Right atrium auricular region (tissue), 2 donors: ENCODE measurements around the gene VRK3. TPM values are rescaled to one million over a fixed set of nuclear protein-coding genes. Genes with fewer than 3 reads are reported as not detected.

Source experiments
- DNase-seq: peaks from one replicate; pipeline ENCODE4 v3.0.0-alpha.2; 2019; ENCODE audit warnings: low spot score
- H3K27ac ChIP-seq, 2 donors: fragments of 200-600 bp; sonication (generic); 1 replicate in 1 of 2; 2 replicates in 1 of 2; pipeline ENCODE4 v1.5.1; 2016 to 2019
- H3K27me3 ChIP-seq, 2 donors: fragments of 200-600 bp; sonication (generic); one replicate each; pipeline versions ENCODE4 v1.5.1 to v1.6.0; 2017 to 2019
- H3K36me3 ChIP-seq: fragments of 200-600 bp; sonication (generic); one replicate; pipeline ENCODE4 v1.5.1; 2016
- H3K4me1 ChIP-seq, 2 donors: fragments of 200-600 bp; sonication (generic); one replicate each; pipeline versions ENCODE4 v1.5.1 to v1.6.0; 2017 to 2019
- H3K4me3 ChIP-seq, 2 donors: fragments of 200-600 bp; sonication (generic); 1 replicate in 1 of 2; 2 replicates in 1 of 2; pipeline ENCODE4 v1.5.1; 2017 to 2019; ENCODE audit warnings: mild to moderate bottlenecking in 1 of 2, moderate library complexity in 1 of 2
- H3K9me3 ChIP-seq, 2 donors: fragments of 200-600 bp; sonication (generic); one replicate each; pipeline ENCODE4 v1.5.1; 2019
- total RNA-seq, 2 donors: library from RNA; depleted of rRNA; stranded (reverse); fragments of >200 nt; gene quantifications; one replicate each; pipeline ENCODE4 v1.1.0, GENCODE V29; 2016
- TF ChIP-seq, protein P1 (sequence below), 2 donors: fragments of 200-600 bp; sonication (generic); IDR thresholded peaks; one replicate each; pipeline ENCODE4 v1.5.1; 2019; ENCODE audit warnings: antibody characterized with exemption in 2 of 2

Gene VRK3
- total RNA-seq, 2 donors from 2014 or later: 20.5 to 25.5 TPM

DNA sequence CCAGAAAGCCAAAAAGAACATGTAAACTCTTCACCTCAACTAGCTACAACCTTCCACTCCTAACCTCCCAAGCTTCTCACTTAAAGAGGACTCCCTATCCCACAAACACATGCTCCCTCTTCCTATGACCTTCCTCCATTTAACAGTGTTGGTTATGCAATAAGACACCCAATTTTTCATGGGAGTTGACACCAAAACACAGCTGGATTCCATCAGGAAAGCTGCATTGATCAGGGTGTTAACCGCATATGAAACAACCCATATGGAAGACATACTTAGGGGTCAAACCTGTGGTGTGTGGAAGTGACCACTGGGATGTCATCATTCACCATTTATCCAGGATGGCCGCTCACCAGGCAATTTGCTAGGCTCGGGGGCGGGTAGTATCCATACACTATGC, 22.5 kb upstream of the VRK3 start:
- Histone ChIP-seq H3K27me3 (no peaks in the 10 kb centered on the region), H3K4me3 (no peak overlapping the region), H3K27ac (no peak overlapping the region), H3K36me3 (peaks cover 46% of the 10 kb centered on the region), H3K9me3 (peaks cover 11 to 33% of the 10 kb centered on the region in 2 donors), H3K4me1 (peaks cover 0 to 14% of the 10 kb centered on the region in 2 donors)
- TF ChIP-seq, protein P1, sequence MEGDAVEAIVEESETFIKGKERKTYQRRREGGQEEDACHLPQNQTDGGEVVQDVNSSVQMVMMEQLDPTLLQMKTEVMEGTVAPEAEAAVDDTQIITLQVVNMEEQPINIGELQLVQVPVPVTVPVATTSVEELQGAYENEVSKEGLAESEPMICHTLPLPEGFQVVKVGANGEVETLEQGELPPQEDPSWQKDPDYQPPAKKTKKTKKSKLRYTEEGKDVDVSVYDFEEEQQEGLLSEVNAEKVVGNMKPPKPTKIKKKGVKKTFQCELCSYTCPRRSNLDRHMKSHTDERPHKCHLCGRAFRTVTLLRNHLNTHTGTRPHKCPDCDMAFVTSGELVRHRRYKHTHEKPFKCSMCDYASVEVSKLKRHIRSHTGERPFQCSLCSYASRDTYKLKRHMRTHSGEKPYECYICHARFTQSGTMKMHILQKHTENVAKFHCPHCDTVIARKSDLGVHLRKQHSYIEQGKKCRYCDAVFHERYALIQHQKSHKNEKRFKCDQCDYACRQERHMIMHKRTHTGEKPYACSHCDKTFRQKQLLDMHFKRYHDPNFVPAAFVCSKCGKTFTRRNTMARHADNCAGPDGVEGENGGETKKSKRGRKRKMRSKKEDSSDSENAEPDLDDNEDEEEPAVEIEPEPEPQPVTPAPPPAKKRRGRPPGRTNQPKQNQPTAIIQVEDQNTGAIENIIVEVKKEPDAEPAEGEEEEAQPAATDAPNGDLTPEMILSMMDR (IDR thresholded peaks at IDR 0.05): no peak
- DNase-seq: no peak

DNA sequence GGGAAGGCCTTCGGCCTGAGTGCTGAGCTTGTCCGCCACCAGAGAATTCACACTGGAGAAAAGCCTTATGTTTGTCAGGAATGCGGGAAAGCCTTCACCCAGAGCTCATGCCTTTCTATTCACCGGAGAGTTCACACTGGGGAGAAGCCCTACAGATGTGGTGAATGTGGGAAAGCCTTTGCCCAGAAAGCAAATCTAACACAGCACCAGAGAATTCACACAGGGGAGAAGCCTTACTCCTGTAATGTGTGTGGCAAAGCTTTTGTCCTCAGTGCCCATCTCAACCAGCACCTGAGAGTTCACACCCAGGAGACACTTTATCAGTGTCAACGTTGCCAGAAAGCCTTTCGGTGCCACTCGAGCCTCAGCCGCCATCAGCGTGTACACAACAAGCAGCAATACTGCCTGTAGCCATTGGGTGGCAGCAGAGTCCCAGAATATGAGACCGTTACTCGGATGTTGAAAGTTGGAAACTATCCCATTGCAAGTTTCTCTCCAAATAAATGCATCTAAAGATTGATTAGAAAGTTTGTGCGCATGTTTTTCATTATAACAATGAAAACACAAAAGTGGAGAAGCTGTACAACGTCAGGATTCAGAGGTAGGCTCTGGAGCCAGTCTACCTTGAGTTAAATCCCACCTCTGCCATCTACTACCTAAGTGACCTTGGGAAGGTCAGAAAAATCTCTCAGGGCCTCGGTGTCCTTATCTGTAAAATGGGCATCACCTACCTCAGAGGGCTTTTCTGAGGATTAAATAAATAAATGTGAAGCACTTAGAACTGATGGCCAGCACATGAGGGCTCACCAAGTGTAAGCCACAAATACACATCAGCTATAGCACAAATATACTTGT, 21.7 kb upstream of the VRK3 start:
- Histone ChIP-seq H3K4me3 (no peak overlapping the region), H3K4me1 (peaks cover 0 to 14% of the 10 kb centered on the region in 2 donors), H3K36me3 (peaks cover 54% of the 10 kb centered on the region), H3K27ac (no peak overlapping the region), H3K9me3 (peaks cover 11 to 33% of the 10 kb centered on the region in 2 donors), H3K27me3 (no peaks in the 10 kb centered on the region)
- DNase-seq: peak; percentile 66
- TF ChIP-seq, protein P1 (IDR thresholded peaks at IDR 0.05): peak; percentile 21 to 72

DNA sequence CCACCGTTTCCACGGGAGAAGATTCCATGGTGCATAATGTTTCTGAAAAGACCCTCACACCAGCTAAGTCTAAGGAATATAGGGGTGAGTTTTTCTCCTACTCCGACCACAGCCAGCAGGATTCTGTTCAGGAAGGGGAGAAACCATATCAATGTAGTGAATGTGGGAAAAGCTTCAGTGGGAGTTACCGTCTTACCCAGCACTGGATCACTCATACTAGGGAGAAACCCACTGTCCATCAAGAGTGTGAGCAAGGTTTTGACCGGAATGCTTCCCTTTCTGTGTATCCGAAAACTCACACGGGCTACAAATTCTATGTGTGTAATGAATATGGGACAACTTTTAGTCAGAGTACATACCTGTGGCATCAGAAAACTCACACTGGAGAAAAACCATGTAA, 19.8 kb upstream of the VRK3 start:
- TF ChIP-seq, protein P1 (IDR thresholded peaks at IDR 0.05): no peak
- H3K36me3 ChIP-seq: peaks cover 73% of the 10 kb centered on the region
- no peak for DNase-seq
- H3K4me3 ChIP-seq: no peak overlapping the region
- no peak overlapping the region for H3K27ac ChIP-seq
- H3K4me1 ChIP-seq: no peaks in the 10 kb centered on the region
- peaks cover 11 to 33% of the 10 kb centered on the region in 2 donors for H3K9me3 ChIP-seq
- no peaks in the 10 kb centered on the region for H3K27me3 ChIP-seq

DNA sequence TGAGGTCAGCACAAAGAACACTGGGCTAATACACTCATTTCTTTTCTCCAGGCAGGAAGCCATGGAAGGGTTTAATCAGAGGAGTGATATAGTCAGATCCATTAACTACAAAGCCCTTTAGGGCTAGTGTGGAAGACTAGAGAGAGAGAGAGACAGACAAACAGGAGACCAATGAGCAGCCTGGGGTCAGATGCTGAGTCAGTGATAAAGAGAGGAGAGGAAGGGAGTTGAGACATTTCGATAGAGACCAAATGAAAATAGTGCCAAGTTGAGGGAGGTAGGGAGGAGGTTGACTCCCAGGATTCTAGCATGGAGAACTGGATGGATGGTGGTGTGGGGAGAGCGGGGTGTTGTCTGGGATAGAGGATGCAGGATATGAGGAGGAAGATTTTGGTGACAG, 18.8 kb upstream of the VRK3 start:
- no peak for DNase-seq
- Histone ChIP-seq H3K4me3 (no peak overlapping the region), H3K9me3 (peaks cover 11 to 33% of the 10 kb centered on the region in 2 donors), H3K36me3 (peaks cover 83% of the 10 kb centered on the region), H3K4me1 (no peaks in the 10 kb centered on the region), H3K27me3 (no peaks in the 10 kb centered on the region), H3K27ac (no peak overlapping the region)
- TF ChIP-seq, protein P1 (IDR thresholded peaks at IDR 0.05): no peak

DNA sequence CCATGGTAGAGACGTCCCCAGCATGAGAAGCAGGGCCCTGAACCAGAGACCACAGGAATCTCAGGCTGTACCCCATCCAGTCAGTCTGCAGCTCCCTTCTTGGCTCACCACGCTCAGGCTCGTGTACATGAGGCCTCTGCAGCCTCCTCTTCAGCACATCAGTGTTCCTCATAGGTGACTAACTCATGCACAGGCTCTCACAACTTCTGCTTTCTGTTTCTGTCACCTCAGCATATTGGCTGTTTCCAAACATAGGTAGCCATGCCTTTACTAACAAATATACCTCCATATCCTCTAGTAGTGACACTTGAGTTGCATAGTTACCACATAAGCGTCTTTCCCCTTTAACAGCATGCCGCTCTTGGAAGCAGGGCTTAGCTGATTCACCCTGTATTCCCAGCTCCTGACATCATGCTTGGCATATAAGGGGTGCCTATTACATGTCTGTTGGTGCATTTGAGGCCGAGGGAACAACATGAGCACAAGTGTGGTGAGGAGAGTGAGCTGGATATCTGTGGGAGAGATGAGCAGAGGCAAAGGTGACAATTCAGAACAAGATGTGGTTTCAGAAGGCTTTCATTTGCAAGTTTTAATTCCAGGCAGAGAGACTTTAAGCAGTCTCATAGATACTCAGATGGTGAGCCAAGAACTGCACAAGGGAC, 17.3 kb upstream of the VRK3 start:
- TF ChIP-seq, protein P1 (IDR thresholded peaks at IDR 0.05): no peak
- peaks cover 11 to 33% of the 10 kb centered on the region in 2 donors for H3K9me3 ChIP-seq
- H3K4me3 ChIP-seq: no peak overlapping the region
- H3K36me3 ChIP-seq: peaks cover 94% of the 10 kb centered on the region
- DNase-seq: no peak
- no peak overlapping the region for H3K27ac ChIP-seq
- no peaks in the 10 kb centered on the region for H3K27me3 ChIP-seq
- no peaks in the 10 kb centered on the region for H3K4me1 ChIP-seq
